HTERT RPE-1 (cell line): Measurements from ENCODE around the gene UTY.
"Not testable (repeated sequence)": the region's sequence is repeated elsewhere in the genome, so short reads cannot be mapped to it uniquely, and the experiment has no call there.

Experiments used
- in situ Hi-C: fragments of 300-500 bp; cut with MboI; formaldehyde crosslinking; loops from 4 replicates; pipeline ENCODE4 v1.14.3; 2020; ENCODE audit warnings: low sequenced_read_pairs

The UTY gene

GRCh38 chrY:13312966-13313365 lies 166.9 kb downstream of the UTY start:
- in situ Hi-C loops = no loop called here

- in situ Hi-C loops = no loop called here
These were observed 171.9 kb downstream of the UTY start for GRCh38 chrY:13307959-13308358.

- in situ Hi-C loops = no loop called here
These were observed 179.0 kb downstream of the UTY start for GRCh38 chrY:13300795-13301194.

- in situ Hi-C loops = no loop called here
These were observed 180.4 kb downstream of the UTY start for GRCh38 chrY:13299411-13299810.

GRCh38 chrY:13296176-13296890 lies 183.5 kb downstream of the UTY start:
- in situ Hi-C loops = no loop called here

- in situ Hi-C loops = no loop called here
These were observed 184.8 kb downstream of the UTY start for GRCh38 chrY:13295026-13295425.

GRCh38 chrY:13291199-13291598 lies 188.6 kb downstream of the UTY start:
- in situ Hi-C loops = no loop called here

GRCh38 chrY:13282151-13283054 lies 197.4 kb downstream of the UTY start:
- in situ Hi-C loops = not testable (repeated sequence)

GRCh38 chrY:13279561-13279960 lies 200.3 kb downstream of the UTY start:
- in situ Hi-C loops = no loop called here

GRCh38 chrY:13271706-13272105 lies 208.1 kb downstream of the UTY start:
- in situ Hi-C loops = no loop called here

GRCh38 chrY:13253941-13254440 lies 225.8 kb downstream of the UTY start:
- in situ Hi-C loops = not testable (repeated sequence)

- in situ Hi-C loops = no loop called here
These were observed 229.4 kb downstream of the UTY start for GRCh38 chrY:13250421-13250820.

- in situ Hi-C loops = no loop called here
These were observed 236.1 kb downstream of the UTY start for GRCh38 chrY:13243716-13244115.

- in situ Hi-C loops = no loop called here
These were observed 245.9 kb downstream of the UTY start for GRCh38 chrY:13233901-13234300.

GRCh38 chrY:13233118-13233517 lies 246.7 kb downstream of the UTY start:
- in situ Hi-C loops = no loop called here

- in situ Hi-C loops = no loop called here
These were observed 252.4 kb downstream of the UTY start for GRCh38 chrY:13227354-13227953.

- in situ Hi-C loops = no loop called here
These were observed 268.7 kb downstream of the UTY start for GRCh38 chrY:13210961-13211646.

- in situ Hi-C loops = no loop called here
These were observed 274.6 kb downstream of the UTY start for GRCh38 chrY:13205214-13205613.
